H1 (cell line): ENCODE results near the gene KREMEN1. TPM values are rescaled to one million over a fixed set of nuclear protein-coding genes. Genes with fewer than 3 reads are reported as not detected.

Experiments
- CTCF ChIA-PET: fragments of 300-600 bp; sonication (Branson Sonifier 250); formaldehyde crosslinking; loops from one replicate; lab custom pipeline; 2021; ENCODE audit not compliant: partially characterized antibody; lab: Charles Lee
- POLR2A ChIA-PET: fragments of 300-600 bp; sonication (Branson Sonifier 250); formaldehyde crosslinking; loops from one replicate; lab custom pipeline; 2021; ENCODE audit warnings: inconsistent platforms; ENCODE audit not compliant: partially characterized antibody; lab: Charles Lee
- DNase-seq, 2 experiments: peaks; one replicate each; pipeline versions ENCODE4 v3.0.0 to v3.0.0-alpha.2; 2010 to 2022; ENCODE audit warnings: low spot score in 2 of 2, low read depth in 1 of 2, mixed read lengths in 1 of 2
- FAIRE-seq: peaks from 2 replicates; lab custom pipeline; 2011; peaks lifted over from hg19 to GRCh38; lab: Jason Lieb, UNC
- H2AFZ ChIP-seq: 2 replicates; pipeline ENCODE4 v1.8.1; 2012; ENCODE audit warnings: low read length, inconsistent platforms
- H2AK5ac ChIP-seq: 2 replicates; pipeline ENCODE4 v1.6.1; 2013; ENCODE audit warnings: low read depth, low read length
- H2BK120ac ChIP-seq: replicated peaks from 2 replicates; pipeline ENCODE3; 2013; ENCODE audit warnings: low read depth, low read length, inconsistent platforms
- H2BK12ac ChIP-seq: 2 replicates; pipeline ENCODE4 v1.6.1; 2013; ENCODE audit warnings: low read depth, low read length
- H2BK15ac ChIP-seq: 2 replicates; pipeline ENCODE4 v1.6.1; 2013; ENCODE audit warnings: low read length
- H2BK20ac ChIP-seq: 2 replicates; pipeline ENCODE4 v1.6.1; 2013; ENCODE audit warnings: low read length
- H2BK5ac ChIP-seq: 2 replicates; pipeline ENCODE4 v1.6.1; 2013; ENCODE audit warnings: low read depth, low read length
- H3K14ac ChIP-seq: 2 replicates; pipeline ENCODE4 v1.6.1; 2013; ENCODE audit warnings: inconsistent platforms; ENCODE audit not compliant: insufficient read length
- H3K18ac ChIP-seq: 2 replicates; pipeline ENCODE4 v1.6.1; 2013; ENCODE audit warnings: low read length; ENCODE audit errors: extremely low read depth
- H3K23ac ChIP-seq: 2 replicates; pipeline ENCODE4 v1.6.1; 2013; ENCODE audit warnings: inconsistent platforms; ENCODE audit not compliant: insufficient read length
- H3K23me2 ChIP-seq: 2 replicates; pipeline ENCODE4 v1.6.1; 2013; ENCODE audit warnings: low read depth, low read length
- H3K27ac ChIP-seq: 2 replicates; pipeline ENCODE4 v1.6.1; 2011; ENCODE audit warnings: low read depth, low read length, inconsistent platforms
- H3K27me3 ChIP-seq, 4 experiments: replicated peaks in 1 of 4; 1 replicate in 1 of 4; 2 replicates in 3 of 4; pipeline versions ENCODE4 v1.6.1 to v1.8.1; 2011 to 2013; ENCODE audit warnings: low read length in 3 of 4, mild to moderate bottlenecking in 3 of 4, inconsistent platforms in 2 of 4, mixed read lengths in 2 of 4, moderate library complexity in 1 of 4; ENCODE audit not compliant: control insufficient read depth in 3 of 4, insufficient read depth in 3 of 4; ENCODE audit errors: extremely low read depth in 1 of 4
- H3K36me3 ChIP-seq, 4 experiments: 2 replicates each; pipeline versions ENCODE4 v1.6.1 to v1.8.1; 2011 to 2013; ENCODE audit warnings: mild to moderate bottlenecking in 4 of 4, low read length in 3 of 4, moderate library complexity in 2 of 4, control low read depth in 1 of 4, inconsistent platforms in 1 of 4; ENCODE audit not compliant: insufficient read depth in 4 of 4, control insufficient read depth in 2 of 4
- H3K4ac ChIP-seq: replicated peaks from 2 replicates; pipeline ENCODE3; 2013; ENCODE audit warnings: low read length, low read depth, mixed read lengths, inconsistent platforms; ENCODE audit not compliant: insufficient read length
- H3K4me1 ChIP-seq, 4 experiments: replicated peaks in 1 of 4; 1 replicate in 1 of 4; 2 replicates in 3 of 4; pipeline versions ENCODE4 v1.6.1 to v1.8.1; 2011 to 2013; ENCODE audit warnings: low read length in 3 of 4, inconsistent platforms in 2 of 4, mixed read lengths in 1 of 4; ENCODE audit not compliant: insufficient read depth in 4 of 4, control insufficient read depth in 3 of 4
- H3K4me2 ChIP-seq, 2 experiments: 2 replicates each; pipeline versions ENCODE4 v1.6.1 to v1.8.1; 2011 to 2013; ENCODE audit warnings: low read depth in 2 of 2, low read length in 2 of 2, control low read depth in 1 of 2, inconsistent platforms in 1 of 2, mild to moderate bottlenecking in 1 of 2; ENCODE audit not compliant: insufficient read depth in 1 of 2
- H3K4me3 ChIP-seq, 4 experiments: fragments of 200-600, 300-600 bp in 1 of 4; sonication (generic), shearing (Covaris generic), sonication (Bioruptor Twin) in 1 of 4; 2 replicates each; pipeline versions ENCODE4 v1.5.1 to v1.8.1; 2011 to 2016; ENCODE audit warnings: low read length in 4 of 4, low read depth in 3 of 4, control low read depth in 2 of 4, inconsistent platforms in 2 of 4, mild to moderate bottlenecking in 2 of 4, mixed read lengths in 1 of 4, moderate library complexity in 1 of 4; ENCODE audit not compliant: insufficient read depth in 2 of 4; ENCODE audit errors: extremely low read depth in 1 of 4
- H3K56ac ChIP-seq: replicated peaks from 2 replicates; pipeline ENCODE3; 2013; ENCODE audit warnings: low read depth, mild to moderate bottlenecking, mixed read lengths, low read length, inconsistent platforms; ENCODE audit not compliant: insufficient read length
- H3K79me1 ChIP-seq: 2 replicates; pipeline ENCODE4 v1.6.1; 2013; ENCODE audit warnings: low read depth, low read length, control low read depth
- H3K79me2 ChIP-seq, 2 experiments: 2 replicates each; pipeline versions ENCODE4 v1.6.1 to v1.8.1; 2012 to 2013; ENCODE audit warnings: low read length in 2 of 2, mild to moderate bottlenecking in 2 of 2, inconsistent platforms in 1 of 2; ENCODE audit not compliant: insufficient read depth in 2 of 2, control insufficient read depth in 1 of 2
- H3K9ac ChIP-seq, 4 experiments: replicated peaks in 1 of 4; 1 replicate in 1 of 4; 2 replicates in 3 of 4; pipeline versions ENCODE4 v1.6.1 to v1.8.1; 2011 to 2013; ENCODE audit warnings: low read depth in 3 of 4, low read length in 3 of 4, control low read depth in 2 of 4, mild to moderate bottlenecking in 2 of 4, moderate library complexity in 2 of 4, inconsistent platforms in 1 of 4; ENCODE audit errors: extremely low read depth in 1 of 4
- H3K9me3 ChIP-seq, 2 experiments: 2 replicates each; pipeline versions ENCODE4 v1.6.1 to v1.8.1; 2012 to 2013; ENCODE audit warnings: mild to moderate bottlenecking in 2 of 2, moderate library complexity in 2 of 2, control low read depth in 1 of 2, inconsistent platforms in 1 of 2, low read depth in 1 of 2, low read length in 1 of 2, mixed read lengths in 1 of 2; ENCODE audit not compliant: insufficient read depth in 2 of 2
- H4K20me1 ChIP-seq, 2 experiments: replicated peaks in 1 of 2; 2 replicates each; pipeline versions ENCODE3 to v1.8.1; 2011 to 2013; ENCODE audit warnings: inconsistent platforms in 2 of 2, low read length in 2 of 2, mild to moderate bottlenecking in 1 of 2; ENCODE audit not compliant: insufficient read depth in 2 of 2, control insufficient read depth in 1 of 2
- H4K5ac ChIP-seq: 2 replicates; pipeline ENCODE4 v1.6.1; 2013; ENCODE audit warnings: low read length, low read depth, mixed read lengths, inconsistent platforms; ENCODE audit not compliant: insufficient read length
- H4K8ac ChIP-seq: 2 replicates; pipeline ENCODE4 v1.8.0; 2013; ENCODE audit warnings: mild to moderate bottlenecking, moderate library complexity, low read length, inconsistent platforms; ENCODE audit not compliant: insufficient read depth; ENCODE audit errors: extremely low read depth
- H4K91ac ChIP-seq: replicated peaks from 2 replicates; pipeline ENCODE3; 2013; ENCODE audit warnings: low read length, mixed read lengths, inconsistent platforms; ENCODE audit not compliant: insufficient read length
- EZH2 ChIP-seq: fragments of 200-600 bp; sonication (generic); IDR thresholded peaks from 2 replicates; pipeline ENCODE4 v1.7.1; 2012; ENCODE audit warnings: low read depth, mild to moderate bottlenecking, moderate library complexity, low read length, inconsistent platforms; ENCODE audit not compliant: severe bottlenecking
- TBP ChIP-seq: IDR thresholded peaks from 2 replicates; pipeline ENCODE4 v1.6.1; 2011; ENCODE audit warnings: low read depth, low read length, improper control_type of control experiment
- USF2 ChIP-seq: IDR thresholded peaks from 2 replicates; pipeline ENCODE4 v1.6.1; 2011; ENCODE audit warnings: low read length, improper control_type of control experiment
- YY1 ChIP-seq: IDR thresholded peaks from 2 replicates; pipeline ENCODE4 v1.6.1; 2011; ENCODE audit warnings: low read depth, mild to moderate bottlenecking, low read length
- WGBS, 2 experiments: shearing (Covaris generic) in 1 of 2; methylation state at CpG; one replicate each; pipeline versions ENCODE4 v1.1.6 to v1.1.7; 2013 to 2015; ENCODE audit warnings: low lambda C conversion rate in 2 of 2, mixed read lengths in 2 of 2, inconsistent platforms in 1 of 2, low coverage in 1 of 2, missing lambda C conversion rate in 1 of 2; ENCODE audit not compliant: insufficient replicate concordance in 2 of 2, insufficient coverage in 1 of 2, insufficient read length in 1 of 2; ENCODE audit errors: extremely low coverage in 1 of 2, missing lambda C conversion rate in 1 of 2; 5-methylcytosine and 5-hydroxymethylcytosine counted together
- polyA plus RNA-seq, 7 experiments: library from polyadenylated mRNA; depleted of rRNA in 3 of 7; stranded (reverse) in 5 of 7; unstranded in 2 of 7; fragments of >200 nt in 5 of 7; fragments of 200-250 nt in 2 of 7; gene quantifications; 1 replicate in 5 of 7; 2 replicates in 1 of 7; 4 replicates in 1 of 7; pipeline versions ENCODE4 v1.2.1 to v1.2.3, GENCODE V29; 2011 to 2013; ENCODE audit warnings: missing spikeins in 2 of 7, mixed read lengths in 2 of 7
- total RNA-seq: library from RNA; stranded (reverse); fragmentation: NEBNext Ultra II Directional; extraction: Animal tissue kit (Norgen Biotek cat#: 25700); gene quantifications from 2 replicates; pipeline ENCODE4 v1.2.1, GENCODE V29; 2021

Gene KREMEN1
- total and polyA plus RNA-seq, 2 of the 8 experiments (the other 6 are each of a cell fraction or from before 2014, with no cell fraction given), result 2.1 to 3.2 TPM

- Histone ChIP-seq H2BK5ac (no peak overlapping the region), H3K23me2 (no peaks in the 10 kb centered on the region; the same call in 1 of the 2 replicates), H2BK120ac (no peak overlapping the region), H3K4me3 (no peak overlapping the region), H4K5ac (no peak overlapping the region), H3K27ac (no peak overlapping the region; the same call in 1 of the 2 replicates), H4K91ac (no peak overlapping the region), H3K4ac (no peak overlapping the region), H3K9ac (no peak overlapping the region), H3K9me3 (no peaks in the 10 kb centered on the region), H3K27me3 (no peaks in the 10 kb centered on the region), H3K79me2 (no peaks in the 10 kb centered on the region), H3K4me1 (no peaks in the 10 kb centered on the region), H2AFZ (no peak overlapping the region), H2BK20ac (no peak overlapping the region), H3K14ac (no peak overlapping the region), H3K56ac (no peak overlapping the region), H2BK12ac (no peak overlapping the region), H3K4me2 (no peak overlapping the region), H3K79me1 (no peaks in the 10 kb centered on the region), H3K18ac (no peak overlapping the region), H4K8ac (no peak overlapping the region), H3K23ac (no peak overlapping the region), H3K36me3 (no peaks in the 10 kb centered on the region), H4K20me1 (no peaks in the 10 kb centered on the region), H2BK15ac (no peak overlapping the region), H2AK5ac (no peak overlapping the region)
- no peak for FAIRE-seq
- ChIA-PET POLR2A (no interaction called here), CTCF (interaction anchor here (1.7 to 4.1 kb wide), 4 partner anchors 8 to 50 kb away, joined by 5 to 18 read pairs (median 10); no protein-coding TSS in a partner anchor)
- WGBS, 2 experiments, result 81% methylated on average over 8 of the region's 8 CpGs; no CpG with 5 or more reads in 1 of the 2 experiments
- DNase-seq, result no peak
- TF ChIP-seq TBP (no peak), YY1 (no peak), USF2 (no peak), EZH2 (no peak)
Measured at GRCh38 chr22:29195118-29195963, 122.5 kb downstream of the KREMEN1 start.
